ENCODE data around the gene TAF6L. TPM values are rescaled to one million over a fixed set of nuclear protein-coding genes. Genes with fewer than 3 reads are reported as not detected.
A peak's percentile ranks its signal among the peaks of the same experiment; 100 is the strongest.

The TAF6L gene
- total and polyA plus RNA-seq, 9 of the 15 experiments (the other 6 are each of a cell fraction or from before 2014, with no cell fraction given): 0.04 to 45.5 (median 20.8) TPM

DNA sequence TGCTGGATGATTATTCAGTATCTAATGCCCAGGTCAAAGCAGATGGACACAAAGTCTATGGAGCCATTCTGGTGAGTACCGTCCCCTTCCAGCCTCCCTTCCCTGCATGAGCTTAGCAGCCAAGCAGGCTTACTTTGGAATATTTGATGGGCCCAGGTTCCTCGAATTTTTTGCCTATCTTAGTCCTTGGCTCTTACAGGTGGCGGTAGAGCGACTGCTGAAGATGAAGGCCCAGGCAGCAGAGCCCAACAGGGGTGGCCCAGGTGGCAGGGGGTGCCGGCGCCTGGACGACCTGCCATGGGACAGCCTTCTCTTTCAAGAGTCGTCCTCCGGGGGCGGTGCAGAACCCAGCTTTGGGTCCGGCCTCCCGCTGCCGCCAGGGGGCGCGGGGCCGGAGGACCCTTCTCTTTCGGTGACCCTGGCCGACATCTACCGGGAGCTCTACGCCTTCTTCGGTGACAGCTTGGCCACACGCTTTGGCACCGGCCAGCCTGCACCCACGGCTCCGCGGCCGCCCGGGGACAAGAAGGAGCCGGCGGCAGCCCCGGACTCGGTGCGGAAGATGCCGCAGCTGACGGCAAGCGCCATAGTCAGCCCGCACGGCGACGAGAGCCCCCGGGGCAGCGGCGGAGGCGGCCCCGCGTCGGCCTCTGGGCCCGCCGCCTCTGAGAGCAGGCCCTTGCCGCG lies 15.3 kb downstream of the TAF6L start (continued):
- TF ChIP-seq, protein P1, sequence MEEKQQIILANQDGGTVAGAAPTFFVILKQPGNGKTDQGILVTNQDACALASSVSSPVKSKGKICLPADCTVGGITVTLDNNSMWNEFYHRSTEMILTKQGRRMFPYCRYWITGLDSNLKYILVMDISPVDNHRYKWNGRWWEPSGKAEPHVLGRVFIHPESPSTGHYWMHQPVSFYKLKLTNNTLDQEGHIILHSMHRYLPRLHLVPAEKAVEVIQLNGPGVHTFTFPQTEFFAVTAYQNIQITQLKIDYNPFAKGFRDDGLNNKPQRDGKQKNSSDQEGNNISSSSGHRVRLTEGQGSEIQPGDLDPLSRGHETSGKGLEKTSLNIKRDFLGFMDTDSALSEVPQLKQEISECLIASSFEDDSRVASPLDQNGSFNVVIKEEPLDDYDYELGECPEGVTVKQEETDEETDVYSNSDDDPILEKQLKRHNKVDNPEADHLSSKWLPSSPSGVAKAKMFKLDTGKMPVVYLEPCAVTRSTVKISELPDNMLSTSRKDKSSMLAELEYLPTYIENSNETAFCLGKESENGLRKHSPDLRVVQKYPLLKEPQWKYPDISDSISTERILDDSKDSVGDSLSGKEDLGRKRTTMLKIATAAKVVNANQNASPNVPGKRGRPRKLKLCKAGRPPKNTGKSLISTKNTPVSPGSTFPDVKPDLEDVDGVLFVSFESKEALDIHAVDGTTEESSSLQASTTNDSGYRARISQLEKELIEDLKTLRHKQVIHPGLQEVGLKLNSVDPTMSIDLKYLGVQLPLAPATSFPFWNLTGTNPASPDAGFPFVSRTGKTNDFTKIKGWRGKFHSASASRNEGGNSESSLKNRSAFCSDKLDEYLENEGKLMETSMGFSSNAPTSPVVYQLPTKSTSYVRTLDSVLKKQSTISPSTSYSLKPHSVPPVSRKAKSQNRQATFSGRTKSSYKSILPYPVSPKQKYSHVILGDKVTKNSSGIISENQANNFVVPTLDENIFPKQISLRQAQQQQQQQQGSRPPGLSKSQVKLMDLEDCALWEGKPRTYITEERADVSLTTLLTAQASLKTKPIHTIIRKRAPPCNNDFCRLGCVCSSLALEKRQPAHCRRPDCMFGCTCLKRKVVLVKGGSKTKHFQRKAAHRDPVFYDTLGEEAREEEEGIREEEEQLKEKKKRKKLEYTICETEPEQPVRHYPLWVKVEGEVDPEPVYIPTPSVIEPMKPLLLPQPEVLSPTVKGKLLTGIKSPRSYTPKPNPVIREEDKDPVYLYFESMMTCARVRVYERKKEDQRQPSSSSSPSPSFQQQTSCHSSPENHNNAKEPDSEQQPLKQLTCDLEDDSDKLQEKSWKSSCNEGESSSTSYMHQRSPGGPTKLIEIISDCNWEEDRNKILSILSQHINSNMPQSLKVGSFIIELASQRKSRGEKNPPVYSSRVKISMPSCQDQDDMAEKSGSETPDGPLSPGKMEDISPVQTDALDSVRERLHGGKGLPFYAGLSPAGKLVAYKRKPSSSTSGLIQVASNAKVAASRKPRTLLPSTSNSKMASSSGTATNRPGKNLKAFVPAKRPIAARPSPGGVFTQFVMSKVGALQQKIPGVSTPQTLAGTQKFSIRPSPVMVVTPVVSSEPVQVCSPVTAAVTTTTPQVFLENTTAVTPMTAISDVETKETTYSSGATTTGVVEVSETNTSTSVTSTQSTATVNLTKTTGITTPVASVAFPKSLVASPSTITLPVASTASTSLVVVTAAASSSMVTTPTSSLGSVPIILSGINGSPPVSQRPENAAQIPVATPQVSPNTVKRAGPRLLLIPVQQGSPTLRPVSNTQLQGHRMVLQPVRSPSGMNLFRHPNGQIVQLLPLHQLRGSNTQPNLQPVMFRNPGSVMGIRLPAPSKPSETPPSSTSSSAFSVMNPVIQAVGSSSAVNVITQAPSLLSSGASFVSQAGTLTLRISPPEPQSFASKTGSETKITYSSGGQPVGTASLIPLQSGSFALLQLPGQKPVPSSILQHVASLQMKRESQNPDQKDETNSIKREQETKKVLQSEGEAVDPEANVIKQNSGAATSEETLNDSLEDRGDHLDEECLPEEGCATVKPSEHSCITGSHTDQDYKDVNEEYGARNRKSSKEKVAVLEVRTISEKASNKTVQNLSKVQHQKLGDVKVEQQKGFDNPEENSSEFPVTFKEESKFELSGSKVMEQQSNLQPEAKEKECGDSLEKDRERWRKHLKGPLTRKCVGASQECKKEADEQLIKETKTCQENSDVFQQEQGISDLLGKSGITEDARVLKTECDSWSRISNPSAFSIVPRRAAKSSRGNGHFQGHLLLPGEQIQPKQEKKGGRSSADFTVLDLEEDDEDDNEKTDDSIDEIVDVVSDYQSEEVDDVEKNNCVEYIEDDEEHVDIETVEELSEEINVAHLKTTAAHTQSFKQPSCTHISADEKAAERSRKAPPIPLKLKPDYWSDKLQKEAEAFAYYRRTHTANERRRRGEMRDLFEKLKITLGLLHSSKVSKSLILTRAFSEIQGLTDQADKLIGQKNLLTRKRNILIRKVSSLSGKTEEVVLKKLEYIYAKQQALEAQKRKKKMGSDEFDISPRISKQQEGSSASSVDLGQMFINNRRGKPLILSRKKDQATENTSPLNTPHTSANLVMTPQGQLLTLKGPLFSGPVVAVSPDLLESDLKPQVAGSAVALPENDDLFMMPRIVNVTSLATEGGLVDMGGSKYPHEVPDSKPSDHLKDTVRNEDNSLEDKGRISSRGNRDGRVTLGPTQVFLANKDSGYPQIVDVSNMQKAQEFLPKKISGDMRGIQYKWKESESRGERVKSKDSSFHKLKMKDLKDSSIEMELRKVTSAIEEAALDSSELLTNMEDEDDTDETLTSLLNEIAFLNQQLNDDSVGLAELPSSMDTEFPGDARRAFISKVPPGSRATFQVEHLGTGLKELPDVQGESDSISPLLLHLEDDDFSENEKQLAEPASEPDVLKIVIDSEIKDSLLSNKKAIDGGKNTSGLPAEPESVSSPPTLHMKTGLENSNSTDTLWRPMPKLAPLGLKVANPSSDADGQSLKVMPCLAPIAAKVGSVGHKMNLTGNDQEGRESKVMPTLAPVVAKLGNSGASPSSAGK (IDR thresholded peaks at IDR 0.05): no peak
- TF ChIP-seq, protein P2, sequence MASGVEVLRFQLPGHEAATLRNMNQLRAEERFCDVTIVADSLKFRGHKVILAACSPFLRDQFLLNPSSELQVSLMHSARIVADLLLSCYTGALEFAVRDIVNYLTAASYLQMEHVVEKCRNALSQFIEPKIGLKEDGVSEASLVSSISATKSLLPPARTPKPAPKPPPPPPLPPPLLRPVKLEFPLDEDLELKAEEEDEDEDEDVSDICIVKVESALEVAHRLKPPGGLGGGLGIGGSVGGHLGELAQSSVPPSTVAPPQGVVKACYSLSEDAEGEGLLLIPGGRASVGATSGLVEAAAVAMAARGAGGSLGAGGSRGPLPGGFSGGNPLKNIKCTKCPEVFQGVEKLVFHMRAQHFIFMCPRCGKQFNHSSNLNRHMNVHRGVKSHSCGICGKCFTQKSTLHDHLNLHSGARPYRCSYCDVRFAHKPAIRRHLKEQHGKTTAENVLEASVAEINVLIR (CRISPR knock-in tag; IDR thresholded peaks at IDR 0.05): no peak
- TF ChIP-seq ZNF445 (CRISPR knock-in tag; IDR thresholded peaks at IDR 0.05; ENCODE audit: low read depth): no peak
- TF ChIP-seq, protein P3, sequence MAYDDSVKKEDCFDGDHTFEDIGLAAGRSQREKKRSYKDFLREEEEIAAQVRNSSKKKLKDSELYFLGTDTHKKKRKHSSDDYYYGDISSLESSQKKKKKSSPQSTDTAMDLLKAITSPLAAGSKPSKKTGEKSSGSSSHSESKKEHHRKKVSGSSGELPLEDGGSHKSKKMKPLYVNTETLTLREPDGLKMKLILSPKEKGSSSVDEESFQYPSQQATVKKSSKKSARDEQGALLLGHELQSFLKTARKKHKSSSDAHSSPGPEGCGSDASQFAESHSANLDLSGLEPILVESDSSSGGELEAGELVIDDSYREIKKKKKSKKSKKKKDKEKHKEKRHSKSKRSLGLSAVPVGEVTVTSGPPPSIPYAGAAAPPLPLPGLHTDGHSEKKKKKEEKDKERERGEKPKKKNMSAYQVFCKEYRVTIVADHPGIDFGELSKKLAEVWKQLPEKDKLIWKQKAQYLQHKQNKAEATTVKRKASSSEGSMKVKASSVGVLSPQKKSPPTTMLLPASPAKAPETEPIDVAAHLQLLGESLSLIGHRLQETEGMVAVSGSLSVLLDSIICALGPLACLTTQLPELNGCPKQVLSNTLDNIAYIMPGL (CRISPR knock-in tag; IDR thresholded peaks at IDR 0.05): peak; percentile 93; the same call in 1 of the 2 replicates
